GM19035 (cell line): ENCODE results near the gene NEK2.
"Not testable (repeated sequence)": the region's sequence is repeated elsewhere in the genome, so short reads cannot be mapped to it uniquely, and the experiment has no call there.

Experiments
- ATAC-seq: cut with Tn5 transposase; IDR thresholded peaks from one replicate; pipeline ENCODE4 v1.9.1; 2021; ENCODE audit not compliant: unreplicated experiment

NEK2 gene

DNA sequence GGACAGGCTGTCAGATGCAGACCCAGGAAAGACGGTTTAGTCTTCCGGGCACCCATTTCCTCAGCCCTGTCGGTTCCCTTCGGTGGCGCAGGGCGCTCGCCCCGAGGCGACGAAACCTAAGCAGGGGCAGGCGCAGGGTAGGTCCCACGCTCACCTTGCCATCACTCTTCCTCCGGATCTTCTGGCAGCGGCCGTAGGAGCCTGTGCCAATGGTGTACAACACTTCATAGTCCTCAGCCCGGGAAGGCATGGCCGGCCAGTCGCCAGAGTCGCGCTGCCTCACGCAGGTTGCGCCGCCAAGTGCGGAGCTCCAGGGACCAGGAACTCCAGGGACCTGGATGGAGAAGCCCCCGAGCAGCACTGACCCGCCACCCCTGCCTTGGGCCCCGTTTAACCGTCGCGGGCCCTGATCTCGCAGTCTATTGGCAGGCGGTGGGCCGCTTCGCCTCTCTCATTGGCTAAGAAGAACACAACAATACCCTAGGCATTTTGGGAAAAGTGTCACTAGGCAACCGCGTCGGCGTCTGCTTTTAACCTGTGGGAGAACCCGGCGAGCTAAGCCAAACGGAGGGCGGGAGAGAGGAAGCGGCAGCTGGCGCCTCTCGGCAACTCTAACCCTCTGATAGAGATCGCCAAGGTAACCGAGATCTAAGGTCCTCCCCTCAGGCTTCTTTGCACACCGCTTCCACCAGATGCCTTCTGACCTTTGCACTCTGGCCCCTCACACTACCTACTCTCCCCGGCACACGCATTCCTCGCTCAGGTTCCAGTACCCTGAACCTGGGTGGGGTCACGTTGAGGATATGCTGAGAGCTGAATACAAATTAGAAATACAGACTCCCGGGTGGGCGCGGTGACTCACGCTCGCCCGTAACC, at the start of gene NEK2:
Gene NEK2, minus strand, starts transcription at position 392 of the 876 bp plus-strand sequence. Its CDS starts 142 bp downstream, at position 250.
- ATAC-seq = peak; percentile 94

DNA sequence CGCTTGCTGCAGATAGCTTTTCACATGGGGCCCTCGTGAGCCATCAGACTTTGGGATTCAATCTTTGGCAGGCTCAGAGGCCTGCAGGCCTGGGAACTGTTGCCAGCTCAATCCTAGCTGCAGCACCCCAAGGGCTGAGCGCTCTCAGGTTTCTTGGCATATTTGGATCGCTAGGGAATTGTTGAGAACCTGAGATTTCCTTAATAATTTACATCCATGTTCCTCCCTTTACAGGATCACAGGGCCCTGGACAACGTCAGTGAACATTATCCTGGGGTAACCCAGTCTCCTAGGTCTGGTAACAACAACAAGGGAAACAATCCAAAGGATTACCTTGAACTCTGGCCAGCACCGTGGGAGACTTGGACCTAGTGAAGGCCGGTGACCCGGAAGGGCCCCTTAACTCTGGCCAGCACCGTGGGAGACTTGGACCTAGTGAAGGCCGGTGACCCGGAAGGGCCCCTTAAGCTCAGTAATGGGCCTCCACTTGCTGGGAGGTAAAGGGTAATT, 49.3 kb upstream of the NEK2 start:
- ATAC-seq = no peak

DNA sequence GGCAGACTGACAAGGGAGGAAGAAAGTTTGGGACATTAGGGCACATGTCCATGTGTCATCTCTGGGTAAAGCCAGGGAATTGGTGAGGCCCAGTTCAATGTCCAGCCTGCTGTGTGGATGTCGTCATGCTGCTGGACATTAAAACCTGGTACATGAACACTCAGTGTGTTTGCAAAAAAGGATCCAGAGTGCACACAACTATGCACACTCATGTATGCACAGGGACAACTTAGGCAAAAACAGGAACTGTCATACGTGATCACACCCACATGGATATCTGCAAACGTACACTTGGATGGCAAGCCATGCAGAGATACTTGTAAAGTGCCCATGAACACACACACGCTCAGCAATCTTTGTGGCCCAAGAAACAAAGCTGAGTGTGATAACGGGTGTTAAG, 47.9 kb upstream of the NEK2 start:
- no peak for ATAC-seq

DNA sequence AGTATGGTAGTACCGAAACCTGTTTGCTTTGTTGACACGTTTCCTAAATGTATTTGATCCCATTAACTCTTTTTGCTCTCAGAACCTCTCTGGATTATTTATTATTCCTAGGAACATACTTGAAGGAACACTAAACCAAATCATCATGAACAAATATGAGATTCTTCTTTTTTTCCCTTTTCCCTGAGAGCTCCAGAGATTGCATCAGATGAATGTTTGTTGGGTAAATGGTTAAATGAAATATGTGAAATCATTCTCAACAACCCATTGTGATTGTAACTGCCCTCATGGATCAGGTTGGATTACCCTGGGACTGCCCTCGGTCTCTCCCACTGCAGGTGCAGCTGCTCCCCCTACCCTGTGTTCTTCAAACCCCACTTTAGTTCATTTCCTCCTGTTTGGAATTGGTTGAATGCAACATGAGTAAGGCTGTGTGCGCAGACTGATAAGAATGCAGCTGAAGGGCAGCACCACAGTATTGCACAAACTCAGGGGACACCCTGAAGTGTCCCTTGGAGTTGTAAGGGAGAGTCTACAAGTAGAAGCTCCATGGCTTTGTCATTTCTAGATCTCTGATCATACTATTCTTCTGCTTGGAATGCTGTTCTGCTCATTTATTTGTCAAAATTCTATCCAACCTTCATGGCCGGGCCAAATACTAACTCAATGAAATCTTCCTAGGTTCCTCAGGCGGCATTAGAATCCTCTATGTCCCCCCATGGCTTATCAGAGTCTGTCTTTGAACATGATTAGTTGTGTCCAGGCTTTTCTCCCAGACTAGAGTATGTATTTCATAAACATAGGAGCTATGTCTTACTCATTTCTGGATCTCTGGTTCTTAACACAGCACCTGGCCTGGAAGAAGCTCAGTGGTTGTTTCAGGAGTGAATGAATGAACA, 47.1 kb upstream of the NEK2 start:
- ATAC-seq = no peak

DNA sequence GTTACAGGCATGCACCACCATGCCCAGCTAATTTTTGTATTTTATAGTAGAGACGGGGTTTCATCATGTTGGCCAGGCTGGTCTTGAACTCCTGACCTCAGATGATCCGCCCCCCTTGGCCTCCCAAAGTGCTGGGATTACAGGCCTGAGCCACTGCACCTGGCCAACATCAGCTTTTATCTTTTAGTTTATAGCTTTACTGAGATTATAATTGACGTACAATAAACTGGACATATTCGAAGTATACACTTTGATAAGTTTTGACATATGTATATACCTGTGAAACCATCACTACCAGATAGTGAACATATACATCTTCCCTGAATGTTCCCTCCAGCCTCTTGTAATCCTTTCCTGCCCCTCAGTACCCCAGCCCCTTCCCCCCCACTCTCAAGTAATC, 41.1 kb upstream of the NEK2 start:
- not testable (repeated sequence) for ATAC-seq

DNA sequence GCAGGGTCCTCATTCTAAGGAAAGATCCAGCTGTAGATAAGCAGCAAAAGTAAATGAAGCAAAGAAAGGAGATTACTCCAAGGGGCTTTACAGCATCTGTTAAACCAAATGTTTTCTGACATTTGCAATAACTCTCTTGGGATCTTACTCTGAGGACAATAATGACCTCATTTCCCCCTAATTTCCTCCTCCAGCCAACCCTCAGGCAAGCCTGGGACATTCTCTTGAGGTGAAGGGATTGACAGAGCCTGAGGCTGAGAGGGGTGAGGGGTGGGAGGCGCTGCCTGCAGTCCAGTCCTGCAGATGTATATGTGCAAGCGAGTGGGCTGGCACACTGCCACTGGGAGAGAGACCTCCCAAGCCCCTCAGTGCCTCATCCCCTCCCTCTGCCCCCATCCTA, 40.5 kb upstream of the NEK2 start:
- ATAC-seq = no peak

DNA sequence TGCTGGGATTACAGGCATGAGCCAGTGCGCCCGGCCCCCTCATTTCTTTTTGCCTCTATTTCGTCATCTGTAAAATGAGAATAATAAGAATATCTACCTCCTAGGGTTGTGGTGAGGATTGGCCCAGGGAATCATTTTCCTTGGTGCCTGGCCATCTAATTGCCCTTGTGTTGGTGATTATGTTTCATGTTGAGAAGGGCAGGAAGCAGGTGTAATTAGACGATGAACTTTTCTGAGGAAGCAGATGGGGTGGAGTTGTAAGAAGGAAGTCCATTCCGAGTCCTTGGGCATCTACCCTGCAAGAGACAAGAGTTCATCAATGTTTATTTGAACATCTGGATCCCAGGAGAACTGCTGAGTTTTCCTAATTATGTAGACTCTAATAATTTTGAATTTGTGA, 38.7 kb upstream of the NEK2 start:
- ATAC-seq = no peak

DNA sequence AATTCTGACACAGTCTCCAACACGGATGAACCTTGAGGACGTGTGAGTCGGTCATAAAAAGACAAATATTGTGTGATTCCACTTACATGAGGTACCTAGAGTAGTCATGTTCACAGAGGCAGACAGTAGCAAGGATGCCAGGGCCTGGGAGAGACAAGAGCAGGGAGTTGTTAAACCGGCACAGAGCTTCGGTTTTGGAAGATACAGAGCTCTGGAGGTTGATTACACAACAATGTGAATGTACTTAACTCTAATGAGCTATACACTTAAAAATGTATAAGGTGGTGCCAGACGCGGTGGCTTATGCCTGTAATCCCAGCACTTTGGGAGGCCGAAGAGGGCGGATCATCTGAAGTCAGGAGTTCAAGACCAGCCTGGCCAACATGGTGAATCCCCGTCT, 37.8 kb upstream of the NEK2 start:
- ATAC-seq = no peak

DNA sequence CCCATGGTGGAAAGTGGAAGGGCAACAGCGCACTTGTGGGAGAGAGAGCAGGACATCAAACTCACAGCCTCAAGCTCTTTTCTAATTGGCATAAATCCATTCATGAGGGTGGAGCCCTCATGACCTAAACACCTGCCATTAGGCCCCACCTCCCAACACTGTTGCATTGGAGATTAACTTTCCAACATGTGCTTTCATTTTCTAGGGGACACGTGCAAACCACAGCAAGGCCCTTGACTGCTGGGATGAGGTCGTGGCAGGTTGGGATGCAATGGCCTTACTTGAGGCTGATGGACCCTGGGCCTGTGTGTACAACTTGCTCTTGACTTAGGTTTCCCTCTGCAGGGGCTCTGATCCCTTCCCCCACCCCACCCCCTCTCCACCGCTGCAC, 35.9 kb upstream of the NEK2 start:
- no peak for ATAC-seq

DNA sequence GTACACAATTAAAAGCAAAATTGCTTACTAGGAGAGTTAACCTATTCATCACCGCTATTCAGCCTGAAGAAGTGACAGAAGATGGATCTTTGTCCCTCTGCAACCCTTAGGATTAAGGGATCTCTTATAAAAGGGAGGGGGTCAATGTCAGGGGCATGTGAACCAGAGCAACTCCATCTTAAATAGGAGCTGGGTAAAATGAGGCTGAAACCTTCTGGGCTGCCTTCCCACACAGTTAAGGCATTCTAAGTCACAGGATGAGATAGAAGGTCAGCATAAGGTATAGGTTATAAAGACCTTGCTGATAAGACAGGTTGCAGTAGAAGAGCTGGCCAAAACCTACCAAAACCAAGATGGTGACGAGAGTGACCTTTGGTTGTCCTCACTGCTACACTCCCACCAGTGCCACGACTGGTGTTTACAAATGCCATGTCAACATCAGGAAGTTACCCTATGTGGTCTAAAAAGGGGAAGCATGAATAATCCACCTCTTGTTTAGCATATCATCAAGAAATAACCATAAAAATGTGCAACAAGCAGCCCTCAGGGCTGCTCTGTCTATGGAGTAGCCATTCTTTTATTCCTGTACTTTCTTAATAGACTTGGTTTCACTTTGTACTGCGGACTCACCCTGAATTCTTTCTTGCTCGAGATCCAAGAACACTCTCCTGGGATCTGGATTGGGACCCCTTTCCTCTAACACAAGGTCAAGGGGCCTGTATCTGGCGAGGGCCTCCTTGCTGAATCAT, 35.3 kb upstream of the NEK2 start:
- no peak for ATAC-seq

DNA sequence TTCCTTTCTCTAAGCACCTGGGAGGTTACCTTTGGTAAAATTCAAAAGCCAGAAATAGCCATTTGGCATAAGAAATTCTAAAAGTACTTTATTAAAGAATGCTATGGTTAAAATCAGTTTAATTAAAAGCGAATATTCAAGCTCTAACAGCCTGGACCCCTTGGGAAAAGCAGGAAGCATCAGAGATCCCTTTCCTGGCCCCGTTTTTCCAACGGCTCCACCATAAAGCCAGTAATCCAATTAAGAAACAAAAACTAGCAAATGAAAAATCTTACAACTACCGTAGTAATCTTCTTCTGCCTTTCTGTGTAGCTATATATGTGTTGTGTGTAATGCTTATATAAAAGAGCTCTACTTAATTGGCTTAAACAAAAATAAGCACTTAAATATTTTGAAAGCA, 33.5 kb upstream of the NEK2 start:
- no peak for ATAC-seq

DNA sequence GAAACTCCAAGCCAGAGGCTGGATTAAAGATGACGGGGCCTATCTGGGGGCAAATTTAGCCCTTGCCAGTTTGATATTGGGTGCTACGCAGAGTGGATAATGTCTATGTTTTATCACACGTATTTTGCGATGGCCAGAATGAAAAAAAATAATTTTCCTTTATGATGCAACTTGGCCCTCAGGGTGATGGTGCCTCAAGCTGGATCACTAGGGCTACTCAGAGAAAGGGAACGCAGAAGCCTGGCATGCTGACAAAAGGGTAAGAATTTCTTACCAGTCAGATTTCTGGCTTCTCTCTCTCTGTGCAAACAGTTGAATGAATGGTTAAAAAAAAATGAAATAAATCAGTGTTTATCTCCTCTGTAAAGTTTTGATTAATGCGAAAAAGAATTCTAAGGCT, 32.6 kb upstream of the NEK2 start:
- no peak for ATAC-seq

DNA sequence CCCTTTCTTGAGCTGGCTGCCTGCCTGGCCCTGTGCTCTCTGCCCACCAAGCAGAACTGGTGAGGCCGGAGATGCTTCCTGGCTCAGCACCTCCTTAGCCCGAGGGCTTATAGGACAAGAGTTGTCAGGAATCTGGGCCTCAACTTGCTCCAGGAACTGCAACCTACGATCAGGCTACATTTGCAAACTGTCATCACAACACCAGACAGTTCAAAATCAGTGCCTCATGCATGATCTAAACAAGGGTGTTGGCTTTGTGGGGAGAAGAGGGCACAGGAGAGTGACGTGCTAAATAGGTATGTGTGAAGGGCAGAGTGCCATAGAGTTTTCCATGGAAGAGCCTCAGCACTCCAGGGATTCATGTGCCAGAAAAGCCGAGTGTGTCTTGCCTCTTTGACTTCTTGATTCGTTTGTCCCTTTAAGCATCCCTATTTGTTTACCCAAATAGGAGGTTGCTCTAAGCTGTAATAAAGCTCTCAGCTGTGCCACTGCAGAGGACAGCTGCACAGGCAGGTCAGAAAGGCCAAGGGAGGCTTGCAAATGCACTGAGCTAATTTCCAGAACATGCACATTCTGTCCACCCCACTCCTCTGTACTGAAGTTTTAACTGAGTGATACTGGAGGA, 30.2 kb upstream of the NEK2 start:
- ATAC-seq = no peak

DNA sequence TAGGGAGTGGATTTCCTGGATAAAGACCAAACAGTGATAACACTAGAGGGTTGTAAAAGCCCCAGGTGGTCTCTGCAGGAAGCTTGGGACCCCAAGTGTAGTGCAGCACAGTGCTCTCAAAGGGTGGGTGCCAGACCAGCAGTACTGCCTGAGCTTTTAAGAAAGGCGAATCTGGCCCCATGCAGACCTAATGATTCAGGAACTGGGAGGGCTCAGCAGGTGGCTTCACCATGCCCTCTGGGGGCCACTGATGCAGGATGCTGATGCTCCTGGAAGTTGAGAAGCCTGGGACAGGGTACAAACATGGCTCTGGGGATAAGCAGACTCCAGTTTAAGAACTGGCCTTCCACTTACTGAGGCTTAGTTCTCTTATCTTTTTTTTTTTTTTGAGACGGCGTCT, 29.1 kb upstream of the NEK2 start:
- ATAC-seq = no peak

DNA sequence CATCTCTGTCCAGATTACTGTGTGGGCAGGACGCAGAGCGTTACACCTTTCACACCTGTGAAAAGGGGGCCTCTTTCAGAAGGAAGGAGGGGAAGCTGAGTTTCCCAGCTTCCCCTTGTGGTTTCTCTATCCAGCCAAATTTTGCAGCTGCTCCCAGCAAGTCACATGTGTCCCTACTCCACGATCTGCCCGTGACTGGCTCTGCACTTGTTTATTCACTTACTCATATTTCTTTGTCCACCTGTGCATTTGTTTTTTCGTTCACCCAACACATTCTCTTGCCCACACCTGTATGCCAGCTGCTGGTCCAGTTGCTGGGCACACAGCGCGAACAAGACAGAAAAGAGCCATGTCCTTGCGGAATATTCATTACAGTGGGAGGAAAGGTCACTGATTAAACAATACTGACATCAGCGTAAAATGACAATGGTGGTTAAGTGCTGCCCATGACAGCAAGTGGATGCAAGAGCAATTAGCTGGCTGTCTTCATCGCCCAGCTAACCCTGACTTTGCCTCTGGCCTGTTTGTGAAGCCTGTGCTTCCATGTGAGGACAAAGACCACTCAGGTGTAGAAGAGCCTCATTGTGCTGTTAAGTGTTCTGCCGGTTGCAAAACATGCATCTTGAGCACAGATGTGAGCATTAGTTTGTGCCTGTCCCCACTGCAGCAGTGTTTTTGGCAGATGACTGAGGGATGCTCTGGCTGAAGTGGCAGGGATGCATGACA, 28.6 kb upstream of the NEK2 start:
- no peak for ATAC-seq

DNA sequence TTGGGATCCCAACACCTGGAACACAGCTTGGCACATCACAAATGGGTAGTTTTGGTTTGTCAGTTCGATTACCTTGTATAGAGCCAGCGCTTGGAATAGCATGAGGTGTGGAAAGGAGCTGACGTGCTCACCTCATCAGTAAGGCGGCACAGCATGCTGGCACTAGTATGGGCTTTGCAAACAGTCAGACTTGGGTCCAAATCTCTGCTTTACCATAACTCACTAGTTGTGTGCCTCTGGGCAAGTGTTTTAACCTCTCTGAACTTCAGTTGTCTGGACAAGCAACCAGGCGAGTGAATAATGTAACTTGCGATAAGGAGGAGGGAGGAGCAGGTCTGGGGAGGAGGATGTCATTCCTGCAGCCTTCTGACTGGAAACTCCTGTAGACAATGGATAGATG, 26.3 kb upstream of the NEK2 start:
- ATAC-seq = no peak

DNA sequence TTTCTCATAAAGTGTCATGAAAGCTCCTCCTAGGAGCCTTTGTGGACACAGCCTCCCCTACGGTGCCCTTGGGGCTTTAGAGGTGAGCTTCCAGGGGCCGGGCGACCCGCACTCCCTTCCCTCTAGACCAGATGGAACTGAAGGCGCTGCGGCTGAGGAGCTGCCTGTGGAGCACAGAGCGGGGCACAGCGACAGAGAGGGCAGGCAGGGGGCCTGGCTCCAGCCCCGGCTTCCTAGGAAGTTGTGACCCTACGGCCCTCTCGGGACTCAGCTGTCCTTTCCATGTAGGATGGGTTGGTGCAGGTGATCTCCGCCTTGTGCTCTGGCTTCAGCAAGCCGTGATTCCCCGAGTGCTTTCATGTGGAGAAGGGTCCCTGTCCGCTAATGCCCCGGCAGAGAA, 23.6 kb upstream of the NEK2 start:
- no peak for ATAC-seq

DNA sequence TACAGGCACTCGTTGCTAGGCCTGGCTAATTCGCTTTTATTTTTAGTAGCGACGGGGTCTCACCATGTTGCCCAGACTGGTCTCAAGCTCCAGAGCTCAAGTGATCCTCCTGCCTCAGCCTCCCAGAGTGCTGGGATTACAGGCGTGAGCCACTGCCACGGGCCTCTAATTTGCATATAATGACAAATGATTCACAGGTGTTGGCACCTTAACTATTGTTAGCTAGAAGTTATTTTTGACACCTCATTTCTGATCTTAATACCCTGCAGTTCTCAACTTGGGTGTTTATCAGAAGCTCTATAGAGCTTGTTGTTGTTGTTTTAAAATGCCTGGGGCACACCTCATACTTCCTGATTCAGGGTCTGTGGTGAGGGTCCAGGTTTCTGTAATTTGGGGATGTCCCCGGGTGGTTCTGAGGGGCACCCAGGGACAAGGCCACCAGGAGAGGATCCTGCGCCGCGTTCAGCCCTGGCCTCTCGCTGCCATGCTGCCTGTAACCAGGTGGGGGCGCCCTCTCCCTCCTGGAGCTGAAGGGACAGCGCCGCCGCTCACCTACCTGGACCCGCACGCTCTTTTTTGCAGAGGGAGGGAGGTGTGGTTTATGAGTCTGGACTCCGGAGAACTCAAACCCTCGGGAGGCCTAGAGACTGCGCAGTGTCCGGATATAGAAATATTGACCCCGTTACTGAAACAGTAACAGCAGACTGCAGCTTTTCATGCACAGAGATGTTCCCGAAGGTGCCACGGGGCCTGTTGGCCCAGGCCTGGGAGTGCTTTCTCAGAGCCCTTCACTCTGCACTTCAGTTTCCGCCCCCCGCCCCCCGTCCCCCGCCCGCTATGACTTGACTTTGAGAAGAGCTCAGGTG, 23.0 kb upstream of the NEK2 start:
- ATAC-seq = peak; percentile 58

DNA sequence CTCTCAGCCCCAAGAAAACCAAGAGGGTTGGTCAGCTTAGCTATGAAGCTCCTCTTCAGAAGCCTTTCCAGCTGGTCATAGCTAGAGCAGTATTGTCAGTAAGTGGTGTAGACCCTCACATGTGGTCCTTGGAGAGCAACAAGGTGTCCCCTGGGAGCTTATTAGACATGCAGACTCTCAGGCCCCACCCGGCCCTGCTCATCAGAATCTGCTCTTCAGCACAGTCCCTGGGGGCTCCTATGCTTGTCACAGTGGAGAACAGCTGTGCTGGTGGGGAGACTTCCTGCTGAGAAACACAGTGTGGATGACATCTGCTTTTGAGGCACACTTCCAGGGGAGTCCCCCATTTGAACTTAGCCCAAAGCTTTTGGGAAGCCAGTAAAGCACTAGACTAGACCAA, 21.9 kb upstream of the NEK2 start:
- ATAC-seq = peak; percentile 65
